ENCODE measurements around the gene PTPRE.
A peak's percentile ranks its signal among the peaks of the same experiment; 100 is the strongest.

Gene PTPRE

GRCh38 chr10:127907411-127908105 lies 655 bp downstream of the PTPRE start:
- H3K4me3 ChIP-seq (ENCODE audit: low read depth, low read length), result peak overlapping the region; percentile 29
- in situ Hi-C loops (cut with HindIII; ENCODE audit: low sequenced_read_pairs), result no loop called here
- peak; percentile 33 for DNase-seq (ENCODE audit: low read depth, low spot score)
- no peak for TF ChIP-seq CTCF (IDR thresholded peaks at IDR 0.05; ENCODE audit: low read depth, low read length)

GRCh38 chr10:127908106-127908958 lies 1.4 kb downstream of the PTPRE start:
- H3K4me3 ChIP-seq (ENCODE audit: low read depth, low read length), result no peak overlapping the region
- in situ Hi-C loops (cut with HindIII; ENCODE audit: low sequenced_read_pairs), result no loop called here
- peak; percentile 65 for DNase-seq (ENCODE audit: low read depth, low spot score)
- TF ChIP-seq CTCF (IDR thresholded peaks at IDR 0.05; ENCODE audit: low read depth, low read length), result no peak

- in situ Hi-C loops (cut with HindIII; ENCODE audit: low sequenced_read_pairs), result no loop called here
- DNase-seq (ENCODE audit: low read depth, low spot score), result no peak
- H3K4me3 ChIP-seq (ENCODE audit: low read depth, low read length), result no peak overlapping the region
- no peak for TF ChIP-seq CTCF (IDR thresholded peaks at IDR 0.05; ENCODE audit: low read depth, low read length)
Measured at GRCh38 chr10:127908959-127909267, 2.0 kb downstream of the PTPRE start.

GRCh38 chr10:127909716-127910463 lies 3.0 kb downstream of the PTPRE start:
- in situ Hi-C loops (cut with HindIII; ENCODE audit: low sequenced_read_pairs), result no loop called here

GRCh38 chr10:127910464-127910770 lies 3.5 kb downstream of the PTPRE start:
- no peak for TF ChIP-seq CTCF (IDR thresholded peaks at IDR 0.05; ENCODE audit: low read depth, low read length)
- in situ Hi-C loops (cut with HindIII; ENCODE audit: low sequenced_read_pairs), result no loop called here
- no peak for DNase-seq (ENCODE audit: low read depth, low spot score)
- H3K4me3 ChIP-seq (ENCODE audit: low read depth, low read length), result no peak overlapping the region

More at GRCh38 chr10:127909716-127910463, 3.0 kb downstream of the PTPRE start:
- no peak overlapping the region for H3K4me3 ChIP-seq (ENCODE audit: low read depth, low read length)
- TF ChIP-seq CTCF (IDR thresholded peaks at IDR 0.05; ENCODE audit: low read depth, low read length), result no peak
- no peak for DNase-seq (ENCODE audit: low read depth, low spot score)

- no peak for TF ChIP-seq CTCF (IDR thresholded peaks at IDR 0.05; ENCODE audit: low read depth, low read length)
- DNase-seq (ENCODE audit: low read depth, low spot score), result no peak
- no peak overlapping the region for H3K4me3 ChIP-seq (ENCODE audit: low read depth, low read length)
- in situ Hi-C loops (cut with HindIII; ENCODE audit: low sequenced_read_pairs), result no loop called here
Measured at GRCh38 chr10:127911218-127911866, 4.4 kb downstream of the PTPRE start.
